Left kidney (tissue), 8 donors: Measurements from ENCODE around the gene RPL35. TPM values are rescaled to one million over a fixed set of nuclear protein-coding genes. Genes with fewer than 3 reads are reported as not detected.

ENCODE experiments used
- DNase-seq: peaks from one replicate; pipeline ENCODE4 v3.0.0-alpha.2; 2013
- long read RNA-seq, 8 donors: transcript quantifications; one replicate each; lab custom pipeline, GENCODE V29; 2026
- polyA plus RNA-seq: library from polyadenylated mRNA; unstranded; fragments of 120-200 nt; gene quantifications from one replicate; pipeline ENCODE4 v1.2.1, GENCODE V29; 2013; ENCODE audit not compliant: insufficient read length

The RPL35 gene
- 656 TPM for polyA plus RNA-seq
- long read RNA-seq, donor 1, transcript RPL35-203 (3 exons, 785 nt), result minor isoform, 418 of 1,559 reads
- long read RNA-seq, donor 1, transcript RPL35-205 (2 exons, 649 nt), result minor isoform, 22 of 1,559 reads
- long read RNA-seq, donor 1, transcript RPL35-201 (4 exons, 455 nt), result major isoform, 1,016 of 1,559 reads
- long read RNA-seq, donor 1, partial matches to known transcripts, result 91 of 1,559 reads
- long read RNA-seq, donor 1, other reads (novel, unspliced or antisense), result 12 of 1,559 reads
- long read RNA-seq, donor 2, transcript RPL35-203 (3 exons, 785 nt), result minor isoform, 287 of 1,282 reads
- long read RNA-seq, donor 2, transcript RPL35-201 (4 exons, 455 nt), result major isoform, 925 of 1,282 reads
- long read RNA-seq, donor 2, transcript RPL35-205 (2 exons, 649 nt), result minor isoform, 18 of 1,282 reads
- long read RNA-seq, donor 2, partial matches to known transcripts, result 47 of 1,282 reads
- long read RNA-seq, donor 2, other reads (novel, unspliced or antisense), result 5 of 1,282 reads
- long read RNA-seq, donor 3, transcript RPL35-203 (3 exons, 785 nt), result minor isoform, 286 of 1,220 reads
- long read RNA-seq, donor 3, transcript RPL35-201 (4 exons, 455 nt), result major isoform, 806 of 1,220 reads
- long read RNA-seq, donor 3, transcript RPL35-205 (2 exons, 649 nt), result minor isoform, 39 of 1,220 reads
- long read RNA-seq, donor 3, partial matches to known transcripts, result 77 of 1,220 reads
- long read RNA-seq, donor 3, other reads (novel, unspliced or antisense), result 11 of 1,220 reads
- long read RNA-seq, donor 4, transcript RPL35-201 (4 exons, 455 nt), result major isoform, 327 of 488 reads
- long read RNA-seq, donor 4, transcript RPL35-205 (2 exons, 649 nt), result minor isoform, 5 of 488 reads
- long read RNA-seq, donor 4, transcript RPL35-203 (3 exons, 785 nt), result minor isoform, 91 of 488 reads
- long read RNA-seq, donor 4, partial matches to known transcripts, result 65 of 488 reads
- long read RNA-seq, donor 4, other reads (novel, unspliced or antisense), result 0 of 488 reads
- long read RNA-seq, donor 5, transcript RPL35-203 (3 exons, 785 nt), result minor isoform, 695 of 3,478 reads
- long read RNA-seq, donor 5, transcript RPL35-201 (4 exons, 455 nt), result major isoform, 2,369 of 3,478 reads
- long read RNA-seq, donor 5, transcript RPL35-205 (2 exons, 649 nt), result minor isoform, 48 of 3,478 reads
- long read RNA-seq, donor 5, partial matches to known transcripts, result 329 of 3,478 reads
- long read RNA-seq, donor 5, other reads (novel, unspliced or antisense), result 37 of 3,478 reads
- long read RNA-seq, donor 6, transcript RPL35-205 (2 exons, 649 nt), result minor isoform, 20 of 1,850 reads
- long read RNA-seq, donor 6, transcript RPL35-203 (3 exons, 785 nt), result minor isoform, 435 of 1,850 reads
- long read RNA-seq, donor 6, transcript RPL35-201 (4 exons, 455 nt), result major isoform, 1,252 of 1,850 reads
- long read RNA-seq, donor 6, partial matches to known transcripts, result 134 of 1,850 reads
- long read RNA-seq, donor 6, other reads (novel, unspliced or antisense), result 9 of 1,850 reads
- long read RNA-seq, donor 7, transcript RPL35-201 (4 exons, 455 nt), result major isoform, 1,874 of 2,526 reads
- long read RNA-seq, donor 7, transcript RPL35-203 (3 exons, 785 nt), result minor isoform, 468 of 2,526 reads
- long read RNA-seq, donor 7, transcript RPL35-205 (2 exons, 649 nt), result minor isoform, 43 of 2,526 reads
- long read RNA-seq, donor 7, partial matches to known transcripts, result 130 of 2,526 reads
- long read RNA-seq, donor 7, other reads (novel, unspliced or antisense), result 11 of 2,526 reads
- long read RNA-seq, donor 8, transcript RPL35-203 (3 exons, 785 nt), result minor isoform, 123 of 622 reads
- long read RNA-seq, donor 8, transcript RPL35-205 (2 exons, 649 nt), result minor isoform, 13 of 622 reads
- long read RNA-seq, donor 8, transcript RPL35-201 (4 exons, 455 nt), result major isoform, 458 of 622 reads
- long read RNA-seq, donor 8, partial matches to known transcripts, result 27 of 622 reads
- long read RNA-seq, donor 8, other reads (novel, unspliced or antisense), result 0 of 622 reads

- peak; percentile 93 for DNase-seq
Measured at GRCh38 chr9:124861342-124862229, at the start of gene RPL35, which contains the start of gene ARPC5L. Gene RPL35 (minus strand): TSS chr9:124861957. CDS start chr9:124861912, 45 bp downstream. Gene ARPC5L (plus strand): TSS chr9:124862130. CDS start chr9:124869291, 7,161 bp downstream.

GRCh38 chr9:124908098-124908497 is 46.3 kb upstream of the RPL35 start:
- DNase-seq, result no peak

GRCh38 chr9:124906966-124907365 is 45.2 kb upstream of the RPL35 start:
- DNase-seq, result no peak

- no peak for DNase-seq
Measured at GRCh38 chr9:124899845-124900244, 38.1 kb upstream of the RPL35 start.

GRCh38 chr9:124897570-124898460 is 36.1 kb upstream of the RPL35 start:
- no peak for DNase-seq

- no peak for DNase-seq
Measured at GRCh38 chr9:124894741-124895170, 33.0 kb upstream of the RPL35 start.

- DNase-seq, result no peak
Measured at GRCh38 chr9:124894035-124894740, 32.4 kb upstream of the RPL35 start.

- no peak for DNase-seq
Measured at GRCh38 chr9:124890179-124890578, 28.4 kb upstream of the RPL35 start.

GRCh38 chr9:124889006-124889405 is 27.2 kb upstream of the RPL35 start:
- no peak for DNase-seq

GRCh38 chr9:124887832-124888231 is 26.1 kb upstream of the RPL35 start:
- DNase-seq, result no peak

GRCh38 chr9:124886866-124887492 is 25.2 kb upstream of the RPL35 start:
- DNase-seq, result no peak

GRCh38 chr9:124886461-124886860 is 24.7 kb upstream of the RPL35 start:
- DNase-seq, result no peak

GRCh38 chr9:124885551-124885950 is 23.8 kb upstream of the RPL35 start:
- no peak for DNase-seq

GRCh38 chr9:124884376-124884775 is 22.6 kb upstream of the RPL35 start:
- no peak for DNase-seq

GRCh38 chr9:124882231-124882630 is 20.5 kb upstream of the RPL35 start:
- DNase-seq, result no peak

GRCh38 chr9:124881138-124881743 is 19.5 kb upstream of the RPL35 start:
- no peak for DNase-seq

GRCh38 chr9:124880501-124880900 is 18.7 kb upstream of the RPL35 start:
- no peak for DNase-seq
